Lower leg skin (tissue), 3 donors: ENCODE measurements around the gene CDH3.

Experiments used
- CTCF ChIP-seq, 3 donors: fragments of 450-650 bp; IDR thresholded peaks; one replicate each; pipeline ENCODE4 v1.5.1; 2016; ENCODE audit warnings: antibody characterized with exemption in 3 of 3, mild to moderate bottlenecking in 3 of 3, moderate library complexity in 2 of 3
- POLR2A ChIP-seq, 2 donors: fragments of 450-650 bp; IDR thresholded peaks; one replicate each; pipeline ENCODE4 v1.6.1; 2016 to 2017; ENCODE audit warnings: antibody characterized with exemption in 2 of 2, mild to moderate bottlenecking in 1 of 2, moderate library complexity in 1 of 2

- TF ChIP-seq CTCF (IDR thresholded peaks at IDR 0.05) (no peak), POLR2A (IDR thresholded peaks at IDR 0.05) (no peak)
These were observed 36.8 kb upstream of the CDH3 start for GRCh38 chr16:68608330-68608729.
